ENCODE data around the gene CCL22. TPM values are rescaled to one million over a fixed set of nuclear protein-coding genes. Genes with fewer than 3 reads are reported as not detected.

CCL22 gene
- total and polyA plus RNA-seq, 2 experiments from 2014 or later = 0.13 TPM; not detected in 1

- H4K20me1 ChIP-seq (ENCODE audit: insufficient read depth, poor library complexity, severe bottlenecking) = no peaks in the 10 kb centered on the region
- H3K27ac ChIP-seq = no peak overlapping the region
- no peak overlapping the region for H3K4me3 ChIP-seq
- peaks cover 11% of the 10 kb centered on the region for H3K4me1 ChIP-seq (ENCODE audit: insufficient read depth)
- no peaks in the 10 kb centered on the region for H3K9me2 ChIP-seq (replicated peaks; ENCODE audit: insufficient read depth)
- no peaks in the 10 kb centered on the region for H3K36me3 ChIP-seq (replicated peaks; ENCODE audit: insufficient read depth, low read depth)
- H2AFZ ChIP-seq = no peak overlapping the region
- 98% methylated on average over 3 of the region's 3 CpGs for WGBS (ENCODE audit: low lambda C conversion rate, missing lambda C conversion rate)
- no peaks in the 10 kb centered on the region for H3K79me2 ChIP-seq
- no peaks in the 10 kb centered on the region for H3K27me3 ChIP-seq
- TF ChIP-seq EZH2phosphoT487 (IDR thresholded peaks at IDR 0.05; ENCODE audit: low read depth, severe bottlenecking, unreplicated experiment) = no peak
- no peak for DNase-seq (ENCODE audit: low spot score)
- H3K4me2 ChIP-seq = no peak overlapping the region
- no peaks in the 10 kb centered on the region for H3K9me3 ChIP-seq (ENCODE audit: low read depth)
Observed at GRCh38 chr16:57389087-57389468, 30.5 kb downstream of the CCL22 start.

- TF ChIP-seq CTCF (IDR thresholded peaks at IDR 0.05; ENCODE audit: poor library complexity) (no peak), EZH2 (IDR thresholded peaks at IDR 0.05; ENCODE audit: borderline replicate concordance) (no peak), EZH2phosphoT487 (IDR thresholded peaks at IDR 0.05; ENCODE audit: low read depth, severe bottlenecking, unreplicated experiment) (no peak)
- WGBS (ENCODE audit: low lambda C conversion rate, missing lambda C conversion rate) = 89% methylated on average over 5 of the region's 5 CpGs
- Histone ChIP-seq H3K4me1 (ENCODE audit: insufficient read depth) (peaks cover 6% of the 10 kb centered on the region), H3K4me2 (no peak overlapping the region), H3K9me3 (ENCODE audit: low read depth) (no peaks in the 10 kb centered on the region), H3K79me2 (no peaks in the 10 kb centered on the region), H3K27me3 (no peaks in the 10 kb centered on the region), H2AFZ (no peak overlapping the region), H3K36me3 (replicated peaks; ENCODE audit: insufficient read depth, low read depth) (no peaks in the 10 kb centered on the region), H4K20me1 (ENCODE audit: insufficient read depth, poor library complexity, severe bottlenecking) (no peaks in the 10 kb centered on the region), H3K9me2 (replicated peaks; ENCODE audit: insufficient read depth) (no peaks in the 10 kb centered on the region), H3K27ac (no peak overlapping the region), H3K4me3 (no peak overlapping the region)
- DNase-seq (ENCODE audit: low spot score) = no peak
Observed at GRCh38 chr16:57390636-57391295, 32.2 kb downstream of the CCL22 start.

- Histone ChIP-seq H3K79me2 (no peaks in the 10 kb centered on the region), H3K4me3 (no peak overlapping the region), H3K4me2 (no peak overlapping the region), H3K4me1 (ENCODE audit: insufficient read depth) (peaks cover 6% of the 10 kb centered on the region), H2AFZ (no peak overlapping the region), H3K9me3 (ENCODE audit: low read depth) (no peaks in the 10 kb centered on the region), H4K20me1 (ENCODE audit: insufficient read depth, poor library complexity, severe bottlenecking) (no peaks in the 10 kb centered on the region), H3K27ac (no peak overlapping the region), H3K36me3 (replicated peaks; ENCODE audit: insufficient read depth, low read depth) (no peaks in the 10 kb centered on the region), H3K27me3 (no peaks in the 10 kb centered on the region), H3K9me2 (replicated peaks; ENCODE audit: insufficient read depth) (no peaks in the 10 kb centered on the region)
- TF ChIP-seq CTCF (IDR thresholded peaks at IDR 0.05; ENCODE audit: poor library complexity) (no peak), EZH2phosphoT487 (IDR thresholded peaks at IDR 0.05; ENCODE audit: low read depth, severe bottlenecking, unreplicated experiment) (no peak), EZH2 (IDR thresholded peaks at IDR 0.05; ENCODE audit: borderline replicate concordance) (no peak)
- 86% methylated on average over 4 of the region's 4 CpGs for WGBS (ENCODE audit: low lambda C conversion rate, missing lambda C conversion rate)
- no peak for DNase-seq (ENCODE audit: low spot score)
Observed at GRCh38 chr16:57391300-57391699, 32.7 kb downstream of the CCL22 start.

- 98% methylated on average over 5 of the region's 5 CpGs for WGBS (ENCODE audit: low lambda C conversion rate, missing lambda C conversion rate)
- no peak for TF ChIP-seq EZH2phosphoT487 (IDR thresholded peaks at IDR 0.05; ENCODE audit: low read depth, severe bottlenecking, unreplicated experiment)
- TF ChIP-seq EZH2 (IDR thresholded peaks at IDR 0.05; ENCODE audit: borderline replicate concordance) = no peak
- TF ChIP-seq CTCF (IDR thresholded peaks at IDR 0.05; ENCODE audit: poor library complexity) = no peak
- Histone ChIP-seq H3K27ac (no peak overlapping the region), H3K36me3 (replicated peaks; ENCODE audit: insufficient read depth, low read depth) (no peaks in the 10 kb centered on the region), H3K9me2 (replicated peaks; ENCODE audit: insufficient read depth) (no peaks in the 10 kb centered on the region), H3K9me3 (ENCODE audit: low read depth) (no peaks in the 10 kb centered on the region), H4K20me1 (ENCODE audit: insufficient read depth, poor library complexity, severe bottlenecking) (no peaks in the 10 kb centered on the region), H3K4me1 (ENCODE audit: insufficient read depth) (peaks cover 3% of the 10 kb centered on the region), H3K79me2 (no peaks in the 10 kb centered on the region), H3K27me3 (no peaks in the 10 kb centered on the region), H3K4me2 (no peak overlapping the region), H3K4me3 (no peak overlapping the region), H2AFZ (no peak overlapping the region)
- DNase-seq (ENCODE audit: low spot score) = no peak
Observed at GRCh38 chr16:57391708-57392107, 33.1 kb downstream of the CCL22 start.
